ENCODE results near the gene H2AZ1. TPM values are rescaled to one million over a fixed set of nuclear protein-coding genes. Genes with fewer than 3 reads are reported as not detected.

Gene H2AZ1
- total and polyA plus RNA-seq, 9 of the 15 experiments (the other 6 are each of a cell fraction or from before 2014, with no cell fraction given): 605 to 4,380 (median 768) TPM

DNA sequence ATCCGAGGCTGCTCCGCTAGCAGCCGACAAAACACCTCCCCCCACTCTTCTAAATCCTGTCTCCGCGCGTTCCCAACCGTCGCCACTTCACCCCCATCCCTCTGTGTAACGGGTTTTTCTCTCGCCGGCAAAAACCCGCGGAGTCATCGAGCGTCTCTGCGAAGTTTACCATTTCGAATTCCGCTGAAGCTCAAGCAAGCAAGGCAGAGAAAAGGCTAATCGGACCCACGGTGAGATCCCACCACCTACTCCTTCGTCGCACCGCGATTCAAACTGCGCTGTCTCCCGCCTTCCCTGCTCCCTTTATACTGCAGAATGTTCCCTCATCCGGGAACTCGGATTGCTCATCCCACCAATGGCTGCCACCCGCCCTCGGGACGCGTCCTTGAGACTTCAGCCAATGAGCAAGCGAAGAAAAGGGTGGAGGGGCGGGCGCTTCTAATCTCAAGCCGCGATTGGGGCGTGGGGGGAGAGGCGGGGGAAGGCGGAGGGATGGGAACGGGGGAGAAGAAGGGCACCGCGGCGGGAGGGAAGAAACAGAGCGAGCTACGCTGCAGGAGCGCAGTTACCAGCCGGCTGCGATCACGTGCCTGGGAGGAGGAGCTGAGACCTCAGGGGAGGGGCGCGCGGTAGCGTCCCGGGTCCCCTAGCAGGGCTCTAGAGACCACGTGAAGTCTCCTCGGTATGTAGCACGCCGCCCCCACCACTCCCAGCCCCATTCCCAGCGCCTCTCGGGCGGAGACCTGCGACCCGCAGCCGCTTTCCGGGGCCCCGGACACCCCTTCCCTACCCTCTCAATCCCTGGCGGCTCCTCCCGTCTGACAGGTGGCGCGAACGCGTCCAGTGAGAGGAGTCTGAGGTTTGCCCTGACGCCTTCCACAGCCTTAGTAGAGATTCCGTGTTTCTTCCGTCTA lies at the start of gene H2AZ1 (continued):
- TF ChIP-seq, protein P1, sequence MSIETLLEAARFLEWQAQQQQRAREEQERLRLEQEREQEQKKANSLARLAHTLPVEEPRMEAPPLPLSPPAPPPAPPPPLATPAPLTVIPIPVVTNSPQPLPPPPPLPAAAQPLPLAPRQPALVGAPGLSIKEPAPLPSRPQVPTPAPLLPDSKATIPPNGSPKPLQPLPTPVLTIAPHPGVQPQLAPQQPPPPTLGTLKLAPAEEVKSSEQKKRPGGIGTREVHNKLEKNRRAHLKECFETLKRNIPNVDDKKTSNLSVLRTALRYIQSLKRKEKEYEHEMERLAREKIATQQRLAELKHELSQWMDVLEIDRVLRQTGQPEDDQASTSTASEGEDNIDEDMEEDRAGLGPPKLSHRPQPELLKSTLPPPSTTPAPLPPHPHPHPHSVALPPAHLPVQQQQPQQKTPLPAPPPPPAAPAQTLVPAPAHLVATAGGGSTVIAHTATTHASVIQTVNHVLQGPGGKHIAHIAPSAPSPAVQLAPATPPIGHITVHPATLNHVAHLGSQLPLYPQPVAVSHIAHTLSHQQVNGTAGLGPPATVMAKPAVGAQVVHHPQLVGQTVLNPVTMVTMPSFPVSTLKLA (conservative IDR thresholded peaks at IDR 0.05): peak; percentile 86 to 90
- TF ChIP-seq ZKSCAN1 (IDR thresholded peaks at IDR 0.05; ENCODE audit: low read depth, low read length) (peak; percentile 67; the same call in 1 of the 2 replicates), BACH1 (tag; IDR thresholded peaks at IDR 0.05) (no peak), ILF3 (IDR thresholded peaks at IDR 0.05; ENCODE audit: borderline replicate concordance) (peak; percentile 63; the same call in 1 of the 2 replicates), ZNF24 (IDR thresholded peaks at IDR 0.05) (no peak), HOXB6 (CRISPR knock-in tag; IDR thresholded peaks at IDR 0.05; ENCODE audit: borderline replicate concordance) (peak; percentile 79; the same call in 1 of the 2 replicates), ZNF324 (CRISPR knock-in tag; IDR thresholded peaks at IDR 0.05) (no peak), FOXK1 (CRISPR knock-in tag; IDR thresholded peaks at IDR 0.05; ENCODE audit: borderline replicate concordance) (peak; percentile 59; the same call in 1 of the 2 replicates), SAP30 (IDR thresholded peaks at IDR 0.05; ENCODE audit: borderline replicate concordance, insufficient read depth, low read depth, low read length, poor library complexity, severe bottlenecking) (peak; percentile 55), NR2F6 (CRISPR knock-in tag; IDR thresholded peaks at IDR 0.05) (no peak), MEF2A (IDR thresholded peaks at IDR 0.05; ENCODE audit: control insufficient read depth, low read depth, low read length) (peak; percentile 44; the same call in 1 of the 2 replicates), HDAC1 (IDR thresholded peaks at IDR 0.05) (peak in 1 of 2 experiments; percentile 62; a peak in 2 of 4 replicates)
- TF ChIP-seq, protein P2, sequence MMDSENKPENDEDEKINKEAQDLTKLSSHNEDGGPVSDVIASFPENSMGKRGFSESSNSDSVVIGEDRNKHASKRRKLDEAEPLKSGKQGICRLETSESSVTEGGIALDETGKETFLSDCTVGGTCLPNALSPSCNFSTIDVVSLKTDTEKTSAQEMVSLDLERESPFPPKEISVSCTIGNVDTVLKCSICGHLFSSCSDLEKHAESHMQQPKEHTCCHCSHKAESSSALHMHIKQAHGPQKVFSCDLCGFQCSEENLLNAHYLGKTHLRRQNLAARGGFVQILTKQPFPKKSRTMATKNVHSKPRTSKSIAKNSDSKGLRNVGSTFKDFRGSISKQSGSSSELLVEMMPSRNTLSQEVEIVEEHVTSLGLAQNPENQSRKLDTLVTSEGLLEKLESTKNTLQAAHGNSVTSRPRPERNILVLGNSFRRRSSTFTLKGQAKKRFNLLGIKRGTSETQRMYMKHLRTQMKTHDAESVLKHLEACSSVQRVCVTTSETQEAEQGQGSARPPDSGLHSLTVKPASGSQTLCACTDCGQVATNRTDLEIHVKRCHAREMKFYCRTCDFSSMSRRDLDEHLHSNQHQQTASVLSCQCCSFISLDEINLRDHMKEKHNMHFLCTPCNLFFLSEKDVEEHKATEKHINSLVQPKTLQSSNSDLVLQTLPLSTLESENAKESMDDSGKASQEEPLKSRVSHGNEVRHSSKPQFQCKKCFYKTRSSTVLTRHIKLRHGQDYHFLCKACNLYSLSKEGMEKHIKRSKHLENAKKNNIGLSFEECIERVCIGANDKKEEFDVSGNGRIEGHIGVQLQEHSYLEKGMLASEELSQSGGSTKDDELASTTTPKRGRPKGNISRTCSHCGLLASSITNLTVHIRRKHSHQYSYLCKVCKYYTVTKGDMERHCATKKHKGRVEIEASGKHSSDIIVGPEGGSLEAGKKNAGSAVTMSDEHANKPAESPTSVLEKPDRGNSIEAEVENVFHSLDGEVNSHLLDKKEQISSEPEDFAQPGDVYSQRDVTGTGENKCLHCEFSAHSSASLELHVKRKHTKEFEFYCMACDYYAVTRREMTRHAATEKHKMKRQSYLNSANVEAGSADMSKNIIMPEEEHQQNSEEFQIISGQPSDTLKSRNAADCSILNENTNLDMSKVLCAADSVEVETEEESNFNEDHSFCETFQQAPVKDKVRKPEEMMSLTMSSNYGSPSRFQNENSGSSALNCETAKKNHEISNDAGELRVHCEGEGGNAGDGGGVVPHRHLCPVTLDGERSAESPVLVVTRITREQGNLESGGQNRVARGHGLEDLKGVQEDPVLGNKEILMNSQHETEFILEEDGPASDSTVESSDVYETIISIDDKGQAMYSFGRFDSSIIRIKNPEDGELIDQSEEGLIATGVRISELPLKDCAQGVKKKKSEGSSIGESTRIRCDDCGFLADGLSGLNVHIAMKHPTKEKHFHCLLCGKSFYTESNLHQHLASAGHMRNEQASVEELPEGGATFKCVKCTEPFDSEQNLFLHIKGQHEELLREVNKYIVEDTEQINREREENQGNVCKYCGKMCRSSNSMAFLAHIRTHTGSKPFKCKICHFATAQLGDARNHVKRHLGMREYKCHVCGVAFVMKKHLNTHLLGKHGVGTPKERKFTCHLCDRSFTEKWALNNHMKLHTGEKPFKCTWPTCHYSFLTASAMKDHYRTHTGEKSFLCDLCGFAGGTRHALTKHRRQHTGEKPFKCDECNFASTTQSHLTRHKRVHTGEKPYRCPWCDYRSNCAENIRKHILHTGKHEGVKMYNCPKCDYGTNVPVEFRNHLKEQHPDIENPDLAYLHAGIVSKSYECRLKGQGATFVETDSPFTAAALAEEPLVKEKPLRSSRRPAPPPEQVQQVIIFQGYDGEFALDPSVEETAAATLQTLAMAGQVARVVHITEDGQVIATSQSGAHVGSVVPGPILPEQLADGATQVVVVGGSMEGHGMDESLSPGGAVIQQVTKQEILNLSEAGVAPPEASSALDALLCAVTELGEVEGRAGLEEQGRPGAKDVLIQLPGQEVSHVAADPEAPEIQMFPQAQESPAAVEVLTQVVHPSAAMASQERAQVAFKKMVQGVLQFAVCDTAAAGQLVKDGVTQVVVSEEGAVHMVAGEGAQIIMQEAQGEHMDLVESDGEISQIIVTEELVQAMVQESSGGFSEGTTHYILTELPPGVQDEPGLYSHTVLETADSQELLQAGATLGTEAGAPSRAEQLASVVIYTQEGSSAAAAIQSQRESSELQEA (IDR thresholded peaks at IDR 0.05; ENCODE audit: low read depth): no peak
- TF ChIP-seq, protein P3, sequence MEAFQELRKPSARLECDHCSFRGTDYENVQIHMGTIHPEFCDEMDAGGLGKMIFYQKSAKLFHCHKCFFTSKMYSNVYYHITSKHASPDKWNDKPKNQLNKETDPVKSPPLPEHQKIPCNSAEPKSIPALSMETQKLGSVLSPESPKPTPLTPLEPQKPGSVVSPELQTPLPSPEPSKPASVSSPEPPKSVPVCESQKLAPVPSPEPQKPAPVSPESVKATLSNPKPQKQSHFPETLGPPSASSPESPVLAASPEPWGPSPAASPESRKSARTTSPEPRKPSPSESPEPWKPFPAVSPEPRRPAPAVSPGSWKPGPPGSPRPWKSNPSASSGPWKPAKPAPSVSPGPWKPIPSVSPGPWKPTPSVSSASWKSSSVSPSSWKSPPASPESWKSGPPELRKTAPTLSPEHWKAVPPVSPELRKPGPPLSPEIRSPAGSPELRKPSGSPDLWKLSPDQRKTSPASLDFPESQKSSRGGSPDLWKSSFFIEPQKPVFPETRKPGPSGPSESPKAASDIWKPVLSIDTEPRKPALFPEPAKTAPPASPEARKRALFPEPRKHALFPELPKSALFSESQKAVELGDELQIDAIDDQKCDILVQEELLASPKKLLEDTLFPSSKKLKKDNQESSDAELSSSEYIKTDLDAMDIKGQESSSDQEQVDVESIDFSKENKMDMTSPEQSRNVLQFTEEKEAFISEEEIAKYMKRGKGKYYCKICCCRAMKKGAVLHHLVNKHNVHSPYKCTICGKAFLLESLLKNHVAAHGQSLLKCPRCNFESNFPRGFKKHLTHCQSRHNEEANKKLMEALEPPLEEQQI (IDR thresholded peaks at IDR 0.05): peak; percentile 68

All from K562 (cell line).